Adrenal gland (tissue), 5 donors: Measurements from ENCODE around the gene RNF222.

ENCODE experiments used
- CTCF ChIP-seq, 6 experiments: fragments of 450-650 bp in 4 of 6; fragments of 200-600 bp in 2 of 6; sonication (generic) in 1 of 6; IDR thresholded peaks; 1 replicate in 5 of 6; 2 replicates in 1 of 6; pipeline versions ENCODE4 v1.5.1 to v1.8.0; 2016 to 2021; ENCODE audit warnings: antibody characterized with exemption in 6 of 6, mild to moderate bottlenecking in 2 of 6, moderate library complexity in 1 of 6
- POLR2A ChIP-seq, 2 donors: fragments of 450-650 bp; IDR thresholded peaks; one replicate each; pipeline ENCODE4 v1.6.1; 2017; ENCODE audit warnings: antibody characterized with exemption in 2 of 2, mild to moderate bottlenecking in 2 of 2, moderate library complexity in 1 of 2
- donor health status: DM: no; HTN: no; CAD: no.

- no peak for TF ChIP-seq CTCF (IDR thresholded peaks at IDR 0.05)
- TF ChIP-seq POLR2A (IDR thresholded peaks at IDR 0.05), result no peak
These were observed 5.4 kb upstream of the RNF222 start for GRCh38 chr17:8402921-8403536.
